ENCODE measurements around the gene PEX14. TPM values are rescaled to one million over a fixed set of nuclear protein-coding genes. Genes with fewer than 3 reads are reported as not detected.
A peak's percentile ranks its signal among the peaks of the same experiment; 100 is the strongest.

PEX14 gene
- polyA plus RNA-seq, 1 donor from 2014 or later = 13.5 TPM

DNA sequence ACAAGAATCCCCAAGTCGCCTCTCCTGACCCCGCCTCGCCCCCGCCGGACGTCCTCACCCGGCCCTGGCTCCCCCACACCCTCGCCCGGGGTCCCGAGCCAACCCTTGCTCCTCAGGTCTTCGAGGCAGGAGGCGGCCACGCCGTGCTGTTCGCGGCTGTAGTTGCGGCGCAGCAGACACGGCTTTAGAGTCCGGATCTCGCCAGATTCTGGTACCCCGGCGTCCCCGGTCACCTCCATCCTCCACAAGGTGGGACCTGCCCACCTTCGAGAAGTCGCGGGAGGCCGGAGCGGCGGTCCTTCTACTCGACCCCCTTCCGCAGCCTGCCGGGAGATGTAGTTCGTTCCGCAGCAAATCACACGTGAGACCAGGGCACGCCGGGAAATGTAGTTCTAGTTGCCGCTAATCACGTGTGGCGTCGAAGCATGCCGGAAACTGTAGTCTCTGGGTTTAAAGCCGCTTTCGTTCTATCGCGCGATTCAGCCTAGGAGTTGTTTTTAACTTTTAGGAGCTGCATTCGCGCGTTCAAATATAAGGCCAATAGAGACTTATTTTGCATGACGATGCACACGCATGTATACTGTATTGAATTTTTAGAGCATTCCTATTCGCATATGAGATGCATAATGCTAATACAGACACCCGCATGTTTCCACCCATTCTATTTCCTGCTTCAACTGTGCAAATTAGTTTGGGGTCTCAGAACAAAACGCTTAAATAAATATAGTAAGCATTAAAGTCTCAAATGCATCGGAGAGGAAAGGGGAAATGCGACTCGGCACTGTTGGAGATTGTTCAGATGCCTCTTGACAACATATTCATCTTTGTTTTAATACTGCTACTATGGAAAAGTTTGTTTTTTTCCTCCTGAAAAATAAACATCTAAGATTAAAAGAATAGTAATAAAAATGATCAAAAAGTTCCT is 2.3 kb upstream of the PEX14 start, which contains the start of gene DFFA:
Gene DFFA (minus strand): TSS at position 310 of the 925 bp plus-strand sequence. CDS start 71 bp downstream, at position 239.
- H3K79me2 ChIP-seq (replicated peaks; ENCODE audit: insufficient read depth, low read length) = peaks cover 16% of the 10 kb centered on the region
- peak within 1 kb of the TSS; percentile 63 for H2AFZ ChIP-seq (ENCODE audit: low read depth, low read length)
- H4K20me1 ChIP-seq (ENCODE audit: insufficient read depth) = no peaks in the 10 kb centered on the region
- H3K9ac ChIP-seq (ENCODE audit: low read length) = peak within 1 kb of the TSS; percentile 76
- H3K9me3 ChIP-seq (ENCODE audit: low read length) = no peaks in the 10 kb centered on the region
- peak; percentile 79 for TF ChIP-seq POLR2AphosphoS5 (IDR thresholded peaks at IDR 0.05)
- peak; percentile 52 for TF ChIP-seq EP300 (conservative IDR thresholded peaks at IDR 0.05; ENCODE audit: poor library complexity, severe bottlenecking)
- no peak for TF ChIP-seq EZH2 (IDR thresholded peaks at IDR 0.05; ENCODE audit: borderline replicate concordance, insufficient read depth, low read length, poor library complexity, severe bottlenecking)
- TF ChIP-seq, protein P1, sequence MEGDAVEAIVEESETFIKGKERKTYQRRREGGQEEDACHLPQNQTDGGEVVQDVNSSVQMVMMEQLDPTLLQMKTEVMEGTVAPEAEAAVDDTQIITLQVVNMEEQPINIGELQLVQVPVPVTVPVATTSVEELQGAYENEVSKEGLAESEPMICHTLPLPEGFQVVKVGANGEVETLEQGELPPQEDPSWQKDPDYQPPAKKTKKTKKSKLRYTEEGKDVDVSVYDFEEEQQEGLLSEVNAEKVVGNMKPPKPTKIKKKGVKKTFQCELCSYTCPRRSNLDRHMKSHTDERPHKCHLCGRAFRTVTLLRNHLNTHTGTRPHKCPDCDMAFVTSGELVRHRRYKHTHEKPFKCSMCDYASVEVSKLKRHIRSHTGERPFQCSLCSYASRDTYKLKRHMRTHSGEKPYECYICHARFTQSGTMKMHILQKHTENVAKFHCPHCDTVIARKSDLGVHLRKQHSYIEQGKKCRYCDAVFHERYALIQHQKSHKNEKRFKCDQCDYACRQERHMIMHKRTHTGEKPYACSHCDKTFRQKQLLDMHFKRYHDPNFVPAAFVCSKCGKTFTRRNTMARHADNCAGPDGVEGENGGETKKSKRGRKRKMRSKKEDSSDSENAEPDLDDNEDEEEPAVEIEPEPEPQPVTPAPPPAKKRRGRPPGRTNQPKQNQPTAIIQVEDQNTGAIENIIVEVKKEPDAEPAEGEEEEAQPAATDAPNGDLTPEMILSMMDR (IDR thresholded peaks at IDR 0.05; ENCODE audit: poor library complexity, severe bottlenecking) = no peak
- TF ChIP-seq MXI1 (conservative IDR thresholded peaks at IDR 0.05; ENCODE audit: poor library complexity, severe bottlenecking) = peak; percentile 97
- no peak for TF ChIP-seq SMC3 (conservative IDR thresholded peaks at IDR 0.05; ENCODE audit: poor library complexity)
- TF ChIP-seq, protein P2, sequence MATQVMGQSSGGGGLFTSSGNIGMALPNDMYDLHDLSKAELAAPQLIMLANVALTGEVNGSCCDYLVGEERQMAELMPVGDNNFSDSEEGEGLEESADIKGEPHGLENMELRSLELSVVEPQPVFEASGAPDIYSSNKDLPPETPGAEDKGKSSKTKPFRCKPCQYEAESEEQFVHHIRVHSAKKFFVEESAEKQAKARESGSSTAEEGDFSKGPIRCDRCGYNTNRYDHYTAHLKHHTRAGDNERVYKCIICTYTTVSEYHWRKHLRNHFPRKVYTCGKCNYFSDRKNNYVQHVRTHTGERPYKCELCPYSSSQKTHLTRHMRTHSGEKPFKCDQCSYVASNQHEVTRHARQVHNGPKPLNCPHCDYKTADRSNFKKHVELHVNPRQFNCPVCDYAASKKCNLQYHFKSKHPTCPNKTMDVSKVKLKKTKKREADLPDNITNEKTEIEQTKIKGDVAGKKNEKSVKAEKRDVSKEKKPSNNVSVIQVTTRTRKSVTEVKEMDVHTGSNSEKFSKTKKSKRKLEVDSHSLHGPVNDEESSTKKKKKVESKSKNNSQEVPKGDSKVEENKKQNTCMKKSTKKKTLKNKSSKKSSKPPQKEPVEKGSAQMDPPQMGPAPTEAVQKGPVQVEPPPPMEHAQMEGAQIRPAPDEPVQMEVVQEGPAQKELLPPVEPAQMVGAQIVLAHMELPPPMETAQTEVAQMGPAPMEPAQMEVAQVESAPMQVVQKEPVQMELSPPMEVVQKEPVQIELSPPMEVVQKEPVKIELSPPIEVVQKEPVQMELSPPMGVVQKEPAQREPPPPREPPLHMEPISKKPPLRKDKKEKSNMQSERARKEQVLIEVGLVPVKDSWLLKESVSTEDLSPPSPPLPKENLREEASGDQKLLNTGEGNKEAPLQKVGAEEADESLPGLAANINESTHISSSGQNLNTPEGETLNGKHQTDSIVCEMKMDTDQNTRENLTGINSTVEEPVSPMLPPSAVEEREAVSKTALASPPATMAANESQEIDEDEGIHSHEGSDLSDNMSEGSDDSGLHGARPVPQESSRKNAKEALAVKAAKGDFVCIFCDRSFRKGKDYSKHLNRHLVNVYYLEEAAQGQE (IDR thresholded peaks at IDR 0.05; ENCODE audit: borderline replicate concordance) = no peak
- H3K27me3 ChIP-seq (ENCODE audit: insufficient read depth, low read depth, low read length) = no peaks in the 10 kb centered on the region
- no peaks in the 10 kb centered on the region for H3K9me2 ChIP-seq (ENCODE audit: insufficient read depth, low read length)
- H3K36me3 ChIP-seq (ENCODE audit: insufficient read depth, low read length) = no peaks in the 10 kb centered on the region
- H3F3A ChIP-seq (ENCODE audit: insufficient read depth, low read length, poor library complexity, severe bottlenecking) = no peaks in the 10 kb centered on the region
- H3K4me3 ChIP-seq (ENCODE audit: low read length) = peak within 1 kb of the TSS; percentile 95
- H3K4me2 ChIP-seq (ENCODE audit: low read length) = peak within 1 kb of the TSS; percentile 18
- H3K27ac ChIP-seq (ENCODE audit: low read length) = peak within 1 kb of the TSS; percentile 40

DNA sequence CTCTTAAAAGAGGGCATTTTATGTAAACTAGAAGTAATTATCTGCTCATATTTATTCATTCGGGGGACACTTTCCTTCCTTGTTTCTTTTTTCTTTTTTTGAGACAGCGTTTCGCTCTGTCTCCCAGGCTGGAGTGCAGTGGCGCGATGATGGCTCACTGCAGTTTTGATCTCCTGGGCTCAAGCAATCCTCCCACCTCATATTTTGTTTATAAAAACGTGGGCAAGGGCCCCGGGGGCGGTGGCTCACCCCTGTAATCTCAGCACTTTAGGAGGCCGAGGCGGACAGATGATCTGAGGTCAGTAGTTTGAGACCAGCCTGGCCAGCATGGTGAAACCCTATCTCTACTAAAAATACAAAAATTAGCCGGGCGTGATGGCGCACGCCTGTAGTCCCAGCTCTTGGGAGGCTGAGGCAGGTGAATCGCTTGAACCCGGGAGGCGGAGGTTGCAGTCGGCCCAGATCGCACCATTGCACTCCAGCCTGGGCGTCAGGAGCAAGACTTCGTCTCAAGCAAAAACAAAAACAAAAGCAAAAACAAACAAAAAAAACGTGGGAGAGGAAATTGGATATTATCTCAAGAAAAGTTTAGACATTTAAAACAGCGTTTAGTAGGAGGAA is 1.5 kb upstream of the PEX14 start:
- Histone ChIP-seq H3K36me3 (ENCODE audit: insufficient read depth, low read length) (no peaks in the 10 kb centered on the region), H4K20me1 (ENCODE audit: insufficient read depth) (no peaks in the 10 kb centered on the region), H2AFZ (ENCODE audit: low read depth, low read length) (no peak overlapping the region), H3K27me3 (ENCODE audit: insufficient read depth, low read depth, low read length) (no peaks in the 10 kb centered on the region), H3K9ac (ENCODE audit: low read length) (no peak overlapping the region), H3K4me2 (ENCODE audit: low read length) (no peak overlapping the region), H3K4me3 (ENCODE audit: low read length) (no peak overlapping the region), H3K9me2 (ENCODE audit: insufficient read depth, low read length) (no peaks in the 10 kb centered on the region), H3F3A (ENCODE audit: insufficient read depth, low read length, poor library complexity, severe bottlenecking) (no peaks in the 10 kb centered on the region), H3K79me2 (replicated peaks; ENCODE audit: insufficient read depth, low read length) (peaks cover 23% of the 10 kb centered on the region), H3K27ac (ENCODE audit: low read length) (no peak overlapping the region), H3K9me3 (ENCODE audit: low read length) (no peaks in the 10 kb centered on the region)
- no peak for TF ChIP-seq EZH2 (IDR thresholded peaks at IDR 0.05; ENCODE audit: borderline replicate concordance, insufficient read depth, low read length, poor library complexity, severe bottlenecking)
- no peak for TF ChIP-seq RAD21 (conservative IDR thresholded peaks at IDR 0.05)
- no peak for TF ChIP-seq TAF1 (IDR thresholded peaks at IDR 0.05; ENCODE audit: low read depth)
- TF ChIP-seq SMC3 (conservative IDR thresholded peaks at IDR 0.05; ENCODE audit: poor library complexity) = no peak
- TF ChIP-seq, protein P2 (IDR thresholded peaks at IDR 0.05; ENCODE audit: borderline replicate concordance) = no peak
- no peak for TF ChIP-seq MXI1 (conservative IDR thresholded peaks at IDR 0.05; ENCODE audit: poor library complexity, severe bottlenecking)
- TF ChIP-seq, protein P1 (IDR thresholded peaks at IDR 0.05; ENCODE audit: poor library complexity, severe bottlenecking) = no peak
- TF ChIP-seq EP300 (conservative IDR thresholded peaks at IDR 0.05; ENCODE audit: poor library complexity, severe bottlenecking) = no peak
- no peak for TF ChIP-seq POLR2AphosphoS5 (IDR thresholded peaks at IDR 0.05)
